A673 (cell line): ENCODE data around the gene ANKRD17.

ENCODE experiments used
- EZH2 ChIP-seq: fragments of 200-600 bp; sonication (generic); IDR thresholded peaks from 2 replicates; pipeline ENCODE4 v1.6.1; 2017; ENCODE audit warnings: borderline replicate concordance, low read depth, mild to moderate bottlenecking, mixed read lengths, antibody characterized with exemption, low read length; ENCODE audit not compliant: poor library complexity, severe bottlenecking
- TF ChIP-seq, protein P1 (sequence below): fragments of 300-800, 200-600 bp; sonication (generic); conservative IDR thresholded peaks from 2 replicates; pipeline ENCODE4 v1.5.1; 2017; ENCODE audit warnings: low read depth, mild to moderate bottlenecking, antibody characterized with exemption, low read length, moderate library complexity, mixed read lengths

GRCh38 chr4:73092868-73093267 lies 165.7 kb downstream of the ANKRD17 start:
- TF ChIP-seq, protein P1, sequence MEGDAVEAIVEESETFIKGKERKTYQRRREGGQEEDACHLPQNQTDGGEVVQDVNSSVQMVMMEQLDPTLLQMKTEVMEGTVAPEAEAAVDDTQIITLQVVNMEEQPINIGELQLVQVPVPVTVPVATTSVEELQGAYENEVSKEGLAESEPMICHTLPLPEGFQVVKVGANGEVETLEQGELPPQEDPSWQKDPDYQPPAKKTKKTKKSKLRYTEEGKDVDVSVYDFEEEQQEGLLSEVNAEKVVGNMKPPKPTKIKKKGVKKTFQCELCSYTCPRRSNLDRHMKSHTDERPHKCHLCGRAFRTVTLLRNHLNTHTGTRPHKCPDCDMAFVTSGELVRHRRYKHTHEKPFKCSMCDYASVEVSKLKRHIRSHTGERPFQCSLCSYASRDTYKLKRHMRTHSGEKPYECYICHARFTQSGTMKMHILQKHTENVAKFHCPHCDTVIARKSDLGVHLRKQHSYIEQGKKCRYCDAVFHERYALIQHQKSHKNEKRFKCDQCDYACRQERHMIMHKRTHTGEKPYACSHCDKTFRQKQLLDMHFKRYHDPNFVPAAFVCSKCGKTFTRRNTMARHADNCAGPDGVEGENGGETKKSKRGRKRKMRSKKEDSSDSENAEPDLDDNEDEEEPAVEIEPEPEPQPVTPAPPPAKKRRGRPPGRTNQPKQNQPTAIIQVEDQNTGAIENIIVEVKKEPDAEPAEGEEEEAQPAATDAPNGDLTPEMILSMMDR, result no peak
- TF ChIP-seq EZH2, result no peak
